ENCODE results near the gene CCDC30.

CCDC30 gene

DNA sequence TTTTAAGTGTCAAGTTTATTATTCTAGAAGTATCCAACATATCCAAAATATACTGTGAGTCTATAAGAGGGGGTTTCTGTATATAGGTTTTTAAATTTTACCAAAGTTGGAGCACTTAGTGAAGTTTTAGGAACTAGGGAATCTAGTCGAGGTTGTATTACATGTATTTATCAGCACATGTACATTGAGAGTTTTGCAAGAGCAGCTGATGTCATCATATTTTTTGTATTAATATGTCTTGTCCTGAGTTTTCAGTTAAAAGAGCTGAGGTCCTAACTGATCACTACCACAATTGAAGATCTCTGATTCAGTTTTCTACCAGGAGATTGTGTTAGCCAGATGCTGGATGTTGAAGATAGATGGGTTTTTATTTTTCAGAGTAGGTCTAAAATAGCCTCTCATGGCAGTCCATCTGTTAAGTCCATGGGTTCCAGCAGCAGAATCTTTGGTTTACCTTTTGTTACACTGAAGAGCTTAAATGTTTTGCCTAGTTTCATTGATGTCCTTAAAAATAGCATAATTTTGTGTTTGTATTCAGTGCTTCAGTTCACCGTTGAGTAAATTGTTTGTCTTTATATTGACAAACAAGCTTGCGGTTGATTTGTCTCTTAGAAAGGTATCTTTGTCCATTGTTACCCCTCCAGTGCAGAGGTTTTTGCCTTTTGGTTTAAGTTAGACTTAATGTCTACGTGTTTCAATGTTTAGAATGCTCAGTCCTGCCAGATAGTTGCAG lies 235.2 kb downstream of the CCDC30 start:
- DNase-seq, result no peak

- no peak for DNase-seq
Measured at GRCh38 chr1:42700006-42700405, 236.9 kb downstream of the CCDC30 start.

- DNase-seq, result no peak
Measured at GRCh38 chr1:42703888-42704464, 240.9 kb downstream of the CCDC30 start.
